ENCODE measurements around the gene TRIM54. TPM values are rescaled to one million over a fixed set of nuclear protein-coding genes. Genes with fewer than 3 reads are reported as not detected.

TRIM54 gene
- total RNA-seq, 1 donor from 2014 or later: not detected

GRCh38 chr2:27238976-27239375 lies 43.3 kb upstream of the TRIM54 start:
- Histone ChIP-seq H3K27me3 (ENCODE audit: insufficient read depth, low read length) (no peaks in the 10 kb centered on the region), H3K36me3 (ENCODE audit: insufficient read depth, low read length) (peaks cover 62% of the 10 kb centered on the region), H3K4me3 (ENCODE audit: insufficient read depth, low read depth, low read length) (no peak overlapping the region), H4K20me1 (ENCODE audit: insufficient read depth, low read length) (peaks cover 10% of the 10 kb centered on the region), H3K27ac (ENCODE audit: low read depth, low read length) (no peak overlapping the region), H3K9ac (ENCODE audit: low read length) (no peak overlapping the region), H2AFZ (ENCODE audit: low read depth, low read length) (no peak overlapping the region), H3K4me1 (ENCODE audit: insufficient read depth, low read length) (no peaks in the 10 kb centered on the region), H3K4me2 (ENCODE audit: low read length) (no peak overlapping the region), H3K79me2 (ENCODE audit: insufficient read depth, low read length) (no peaks in the 10 kb centered on the region), H3K9me3 (ENCODE audit: insufficient read depth, low read depth, low read length) (no peaks in the 10 kb centered on the region)
- Mint-ChIP-seq H3K4me3 (ENCODE audit: unreplicated experiment) (no peak overlapping the region), H3K27me3 (ENCODE audit: low read depth, unreplicated experiment) (no peaks in the 10 kb centered on the region), H3K36me3 (ENCODE audit: low read depth, unreplicated experiment) (peaks cover 31% of the 10 kb centered on the region), H3K9me3 (ENCODE audit: unreplicated experiment) (no peaks in the 10 kb centered on the region), H3K27ac (ENCODE audit: unreplicated experiment) (no peak overlapping the region), H3K4me1 (ENCODE audit: low read depth, unreplicated experiment) (no peaks in the 10 kb centered on the region)
- DNase-seq (ENCODE audit: low read depth) (no peak), FAIRE-seq (no peak)
- TF ChIP-seq CTCF (IDR thresholded peaks at IDR 0.05; ENCODE audit: insufficient read depth, low read depth, low read length): no peak
- no peak for TF ChIP-seq EZH2 (IDR thresholded peaks at IDR 0.05; ENCODE audit: insufficient read depth, low read length)

DNA sequence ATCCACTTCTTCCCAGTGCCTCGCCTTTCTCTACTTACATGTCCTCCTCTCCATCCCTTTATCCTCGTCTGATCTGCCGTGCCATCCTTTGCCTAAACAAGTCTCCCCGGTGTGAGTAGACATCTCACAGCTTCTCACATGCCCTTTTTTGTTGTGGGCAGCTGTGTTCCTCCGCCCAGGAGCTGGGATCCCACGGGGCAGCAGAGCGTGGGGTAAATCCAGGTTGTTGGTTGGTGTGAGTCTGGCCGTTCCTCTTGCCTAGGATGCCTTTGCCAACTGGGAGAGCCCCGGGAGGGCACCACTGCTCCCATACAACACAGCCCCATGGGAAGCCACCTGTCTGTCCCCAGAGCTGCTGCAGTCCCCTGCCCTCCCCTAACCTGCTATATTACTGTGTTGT lies 41.8 kb upstream of the TRIM54 start:
- no peak overlapping the region for H3K4me2 ChIP-seq (ENCODE audit: low read length)
- TF ChIP-seq CTCF (IDR thresholded peaks at IDR 0.05; ENCODE audit: insufficient read depth, low read depth, low read length) (no peak), EZH2 (IDR thresholded peaks at IDR 0.05; ENCODE audit: insufficient read depth, low read length) (no peak)
- no peak overlapping the region for H3K27ac ChIP-seq (ENCODE audit: low read depth, low read length)
- H3K4me3 ChIP-seq (ENCODE audit: insufficient read depth, low read depth, low read length): no peak overlapping the region
- DNase-seq (ENCODE audit: low read depth): no peak
- no peak overlapping the region for H3K9ac ChIP-seq (ENCODE audit: low read length)
- Mint-ChIP-seq H3K27me3 (ENCODE audit: low read depth, unreplicated experiment) (no peaks in the 10 kb centered on the region), H3K4me3 (ENCODE audit: unreplicated experiment) (no peak overlapping the region), H3K9me3 (ENCODE audit: unreplicated experiment) (no peaks in the 10 kb centered on the region), H3K27ac (ENCODE audit: unreplicated experiment) (peak overlapping the region; percentile 19), H3K4me1 (ENCODE audit: low read depth, unreplicated experiment) (no peaks in the 10 kb centered on the region), H3K36me3 (ENCODE audit: low read depth, unreplicated experiment) (peaks cover 30% of the 10 kb centered on the region)
- no peaks in the 10 kb centered on the region for H3K4me1 ChIP-seq (ENCODE audit: insufficient read depth, low read length)
- no peaks in the 10 kb centered on the region for H3K27me3 ChIP-seq (ENCODE audit: insufficient read depth, low read length)
- peaks cover 58% of the 10 kb centered on the region for H3K36me3 ChIP-seq (ENCODE audit: insufficient read depth, low read length)
- no peak overlapping the region for H2AFZ ChIP-seq (ENCODE audit: low read depth, low read length)
- H4K20me1 ChIP-seq (ENCODE audit: insufficient read depth, low read length): peaks cover 10% of the 10 kb centered on the region
- H3K79me2 ChIP-seq (ENCODE audit: insufficient read depth, low read length): no peaks in the 10 kb centered on the region
- FAIRE-seq: no peak
- no peaks in the 10 kb centered on the region for H3K9me3 ChIP-seq (ENCODE audit: insufficient read depth, low read depth, low read length)

GRCh38 chr2:27241761-27242613 lies 40.2 kb upstream of the TRIM54 start:
- no peak for TF ChIP-seq EZH2 (IDR thresholded peaks at IDR 0.05; ENCODE audit: insufficient read depth, low read length)
- no peak for TF ChIP-seq CTCF (IDR thresholded peaks at IDR 0.05; ENCODE audit: insufficient read depth, low read depth, low read length)
- no peak overlapping the region for H3K4me3 Mint-ChIP-seq (ENCODE audit: unreplicated experiment)
- peaks cover 48% of the 10 kb centered on the region for H3K36me3 ChIP-seq (ENCODE audit: insufficient read depth, low read length)
- H3K4me2 ChIP-seq (ENCODE audit: low read length): no peak overlapping the region
- no peaks in the 10 kb centered on the region for H3K27me3 ChIP-seq (ENCODE audit: insufficient read depth, low read length)
- H3K27ac ChIP-seq (ENCODE audit: low read depth, low read length): no peak overlapping the region
- DNase-seq (ENCODE audit: low read depth): no peak
- no peaks in the 10 kb centered on the region for H3K27me3 Mint-ChIP-seq (ENCODE audit: low read depth, unreplicated experiment)
- H3K4me1 ChIP-seq (ENCODE audit: insufficient read depth, low read length): no peaks in the 10 kb centered on the region
- H3K9me3 Mint-ChIP-seq (ENCODE audit: unreplicated experiment): no peaks in the 10 kb centered on the region
- FAIRE-seq: no peak
- no peak overlapping the region for H2AFZ ChIP-seq (ENCODE audit: low read depth, low read length)
- no peaks in the 10 kb centered on the region for H3K9me3 ChIP-seq (ENCODE audit: insufficient read depth, low read depth, low read length)
- H4K20me1 ChIP-seq (ENCODE audit: insufficient read depth, low read length): peaks cover 10% of the 10 kb centered on the region
- no peak overlapping the region for H3K9ac ChIP-seq (ENCODE audit: low read length)
- no peaks in the 10 kb centered on the region for H3K79me2 ChIP-seq (ENCODE audit: insufficient read depth, low read length)
- H3K27ac Mint-ChIP-seq (ENCODE audit: unreplicated experiment): no peak overlapping the region
- peaks cover 30% of the 10 kb centered on the region for H3K36me3 Mint-ChIP-seq (ENCODE audit: low read depth, unreplicated experiment)
- H3K4me3 ChIP-seq (ENCODE audit: insufficient read depth, low read depth, low read length): no peak overlapping the region
- no peaks in the 10 kb centered on the region for H3K4me1 Mint-ChIP-seq (ENCODE audit: low read depth, unreplicated experiment)

Data from astrocyte (in vitro differentiated cells and primary cell).